ENCODE results near the gene EPB41L4B.
"Not testable (repeated sequence)": the region's sequence is repeated elsewhere in the genome, so short reads cannot be mapped to it uniquely, and the experiment has no call there.

Gene EPB41L4B

GRCh38 chr9:109295221-109296130, 25.4 kb downstream of the EPB41L4B start:
- DNase-seq: no peak

- DNase-seq: no peak
These were observed 30.5 kb downstream of the EPB41L4B start for GRCh38 chr9:109290385-109290784.

- no peak for DNase-seq
These were observed 30.9 kb downstream of the EPB41L4B start for GRCh38 chr9:109289931-109290330.

- DNase-seq: no peak
These were observed 31.7 kb downstream of the EPB41L4B start for GRCh38 chr9:109289186-109289585.

- DNase-seq: no peak
These were observed 33.9 kb downstream of the EPB41L4B start for GRCh38 chr9:109286981-109287380.

GRCh38 chr9:109286571-109286977, 34.3 kb downstream of the EPB41L4B start:
- no peak for DNase-seq

GRCh38 chr9:109283672-109284071, 37.2 kb downstream of the EPB41L4B start:
- not testable (repeated sequence) for DNase-seq

GRCh38 chr9:109283012-109283411, 37.8 kb downstream of the EPB41L4B start:
- DNase-seq: no peak

- no peak for DNase-seq
These were observed 38.6 kb downstream of the EPB41L4B start for GRCh38 chr9:109282302-109282701.

GRCh38 chr9:109281518-109281917, 39.3 kb downstream of the EPB41L4B start:
- no peak for DNase-seq

- no peak for DNase-seq
These were observed 42.0 kb downstream of the EPB41L4B start for GRCh38 chr9:109278848-109279247.

GRCh38 chr9:109278216-109278615, 42.6 kb downstream of the EPB41L4B start:
- DNase-seq: no peak

GRCh38 chr9:109277451-109277850, 43.4 kb downstream of the EPB41L4B start:
- no peak for DNase-seq

GRCh38 chr9:109276469-109277440, 44.1 kb downstream of the EPB41L4B start:
- no peak for DNase-seq

GRCh38 chr9:109274884-109275730, 45.8 kb downstream of the EPB41L4B start:
- no peak for DNase-seq

GRCh38 chr9:109273869-109274268, 47.0 kb downstream of the EPB41L4B start:
- DNase-seq: no peak

GRCh38 chr9:109272745-109273144, 48.1 kb downstream of the EPB41L4B start:
- no peak for DNase-seq

- DNase-seq: no peak
These were observed 48.8 kb downstream of the EPB41L4B start for GRCh38 chr9:109272045-109272444.

- no peak for DNase-seq
These were observed 49.6 kb downstream of the EPB41L4B start for GRCh38 chr9:109270971-109271925.

- no peak for DNase-seq
These were observed 50.4 kb downstream of the EPB41L4B start for GRCh38 chr9:109270441-109270840.

- no peak for DNase-seq
These were observed 51.0 kb downstream of the EPB41L4B start for GRCh38 chr9:109269839-109270238.
